ENCODE data around the gene DGKH.

DGKH gene

GRCh38 chr13:42229287-42229686 is 180.8 kb downstream of the DGKH start:
- H3K9ac ChIP-seq (ENCODE audit: low read depth, low read length, poor library complexity): no peak overlapping the region
- H2BK5ac ChIP-seq (ENCODE audit: low read length): no peak overlapping the region
- H3K14ac ChIP-seq (ENCODE audit: low read length): no peak overlapping the region
- H3K4me3 ChIP-seq (ENCODE audit: low read length in 2 of 2): no peak overlapping the region
- H4K8ac ChIP-seq (ENCODE audit: low read depth, low read length): no peak overlapping the region
- no peak overlapping the region for H4K91ac ChIP-seq (ENCODE audit: low read depth, low read length, poor library complexity)
- no peak overlapping the region for H2AFZ ChIP-seq (ENCODE audit: low read length)
- no peaks in the 10 kb centered on the region for H3K4me1 ChIP-seq (ENCODE audit: control insufficient read depth in 2 of 2, insufficient read depth in 1 of 2, low read depth in 1 of 2, low read length in 2 of 2)
- H3K4ac ChIP-seq (ENCODE audit: low read length): no peak overlapping the region
- peaks cover 0 to 38% of the 10 kb centered on the region in 2 donors for H3K36me3 ChIP-seq (replicated peaks in 1 of 2; ENCODE audit: control insufficient read depth in 2 of 2, insufficient read depth in 2 of 2, low read length in 2 of 2)
- H3K4me2 ChIP-seq (ENCODE audit: insufficient read depth, low read length, poor library complexity, severe bottlenecking): no peak overlapping the region
- DNase-seq (ENCODE audit: low spot score): no peak
- no peaks in the 10 kb centered on the region for H3K79me1 ChIP-seq (ENCODE audit: low read depth, low read length)
- H3K18ac ChIP-seq (ENCODE audit: low read length): no peak overlapping the region
- no peaks in the 10 kb centered on the region for H3K9me3 ChIP-seq (replicated peaks in 1 of 2; ENCODE audit: control insufficient read depth in 2 of 2, insufficient read depth in 1 of 2, low read depth in 1 of 2, low read length in 2 of 2)
- no peak overlapping the region for H2BK120ac ChIP-seq (ENCODE audit: low read depth, low read length)
- no peak overlapping the region for H3K27ac ChIP-seq (replicated peaks; ENCODE audit: low read length)
- WGBS, 2 donors (ENCODE audit: extremely low coverage in 2 of 2, insufficient read length in 2 of 2, insufficient replicate concordance in 1 of 2): no CpG with 5 or more reads among the region's 3 CpGs
- no peak overlapping the region for H2BK15ac ChIP-seq (ENCODE audit: low read length)
- H2AK5ac ChIP-seq (ENCODE audit: low read depth, low read length): no peak overlapping the region
- H3K27me3 ChIP-seq (ENCODE audit: control insufficient read depth in 3 of 3, insufficient read depth in 3 of 3, low read depth in 1 of 3, low read length in 3 of 3): no peaks in the 10 kb centered on the region
- no peak overlapping the region for H3K23ac ChIP-seq (ENCODE audit: low read depth, low read length, poor library complexity)
- H2BK12ac ChIP-seq (ENCODE audit: low read length): no peak overlapping the region

DNA sequence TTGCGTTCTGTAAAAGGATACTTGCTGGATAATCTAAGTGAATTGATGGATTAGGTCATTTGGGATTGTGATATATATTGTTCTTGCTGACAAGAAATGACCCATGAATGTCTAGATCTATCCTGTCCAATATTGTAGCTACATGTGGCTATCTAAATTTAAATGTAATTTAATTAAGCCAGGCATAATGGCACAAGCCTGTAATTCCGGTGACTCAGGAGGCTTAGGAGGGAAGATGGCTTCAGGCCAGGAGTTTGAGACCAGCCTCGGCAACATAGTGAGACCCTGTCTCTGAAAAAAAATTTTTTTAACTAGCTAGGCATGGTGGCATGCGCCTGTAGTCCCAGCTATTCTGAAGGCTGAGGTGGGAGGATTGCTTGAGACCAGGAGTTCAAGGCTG is 184.2 kb downstream of the DGKH start:
- no peak overlapping the region for H4K91ac ChIP-seq (ENCODE audit: low read depth, low read length, poor library complexity)
- no peaks in the 10 kb centered on the region for H3K9me3 ChIP-seq (replicated peaks in 1 of 2; ENCODE audit: control insufficient read depth in 2 of 2, insufficient read depth in 1 of 2, low read depth in 1 of 2, low read length in 2 of 2)
- H3K4me3 ChIP-seq (ENCODE audit: low read length in 2 of 2): no peak overlapping the region
- no peaks in the 10 kb centered on the region for H3K79me1 ChIP-seq (ENCODE audit: low read depth, low read length)
- H3K9ac ChIP-seq (ENCODE audit: low read depth, low read length, poor library complexity): no peak overlapping the region
- H3K4ac ChIP-seq (ENCODE audit: low read length): no peak overlapping the region
- no peak for DNase-seq (ENCODE audit: low spot score)
- H3K36me3 ChIP-seq (replicated peaks in 1 of 2; ENCODE audit: control insufficient read depth in 2 of 2, insufficient read depth in 2 of 2, low read length in 2 of 2): peaks cover 0 to 23% of the 10 kb centered on the region in 2 donors
- H3K4me1 ChIP-seq (ENCODE audit: control insufficient read depth in 2 of 2, insufficient read depth in 1 of 2, low read depth in 1 of 2, low read length in 2 of 2): no peaks in the 10 kb centered on the region
- H2BK15ac ChIP-seq (ENCODE audit: low read length): no peak overlapping the region
- no peak overlapping the region for H3K4me2 ChIP-seq (ENCODE audit: insufficient read depth, low read length, poor library complexity, severe bottlenecking)
- H2AK5ac ChIP-seq (ENCODE audit: low read depth, low read length): no peak overlapping the region
- H4K8ac ChIP-seq (ENCODE audit: low read depth, low read length): no peak overlapping the region
- no peak overlapping the region for H2BK5ac ChIP-seq (ENCODE audit: low read length)
- H2BK12ac ChIP-seq (ENCODE audit: low read length): no peak overlapping the region
- H3K14ac ChIP-seq (ENCODE audit: low read length): no peak overlapping the region
- no peak overlapping the region for H3K27ac ChIP-seq (replicated peaks; ENCODE audit: low read length)
- no peak overlapping the region for H2BK120ac ChIP-seq (ENCODE audit: low read depth, low read length)
- no peak overlapping the region for H2AFZ ChIP-seq (ENCODE audit: low read length)
- H3K23ac ChIP-seq (ENCODE audit: low read depth, low read length, poor library complexity): no peak overlapping the region
- no peaks in the 10 kb centered on the region for H3K27me3 ChIP-seq (ENCODE audit: control insufficient read depth in 3 of 3, insufficient read depth in 3 of 3, low read depth in 1 of 3, low read length in 3 of 3)
- H3K18ac ChIP-seq (ENCODE audit: low read length): no peak overlapping the region
- WGBS, 2 donors (ENCODE audit: extremely low coverage in 2 of 2, insufficient read length in 2 of 2, insufficient replicate concordance in 1 of 2): no CpG with 5 or more reads among the region's 4 CpGs

GRCh38 chr13:42233726-42234125 is 185.3 kb downstream of the DGKH start:
- Histone ChIP-seq H2BK120ac (ENCODE audit: low read depth, low read length) (no peak overlapping the region), H3K18ac (ENCODE audit: low read length) (no peak overlapping the region), H3K4me2 (ENCODE audit: insufficient read depth, low read length, poor library complexity, severe bottlenecking) (no peak overlapping the region), H3K14ac (ENCODE audit: low read length) (no peak overlapping the region), H3K27me3 (ENCODE audit: control insufficient read depth in 3 of 3, insufficient read depth in 3 of 3, low read depth in 1 of 3, low read length in 3 of 3) (no peaks in the 10 kb centered on the region), H3K4me1 (ENCODE audit: control insufficient read depth in 2 of 2, insufficient read depth in 1 of 2, low read depth in 1 of 2, low read length in 2 of 2) (no peaks in the 10 kb centered on the region), H4K91ac (ENCODE audit: low read depth, low read length, poor library complexity) (no peak overlapping the region), H2BK15ac (ENCODE audit: low read length) (no peak overlapping the region), H3K27ac (replicated peaks; ENCODE audit: low read length) (no peak overlapping the region), H2AK5ac (ENCODE audit: low read depth, low read length) (no peak overlapping the region), H2BK5ac (ENCODE audit: low read length) (no peak overlapping the region), H3K79me1 (ENCODE audit: low read depth, low read length) (no peaks in the 10 kb centered on the region), H3K36me3 (replicated peaks in 1 of 2; ENCODE audit: control insufficient read depth in 2 of 2, insufficient read depth in 2 of 2, low read length in 2 of 2) (peaks cover 0 to 23% of the 10 kb centered on the region in 2 donors), H2BK12ac (ENCODE audit: low read length) (no peak overlapping the region), H3K4ac (ENCODE audit: low read length) (no peak overlapping the region), H3K9ac (ENCODE audit: low read depth, low read length, poor library complexity) (no peak overlapping the region), H3K4me3 (ENCODE audit: low read length in 2 of 2) (no peak overlapping the region), H2AFZ (ENCODE audit: low read length) (no peak overlapping the region), H3K23ac (ENCODE audit: low read depth, low read length, poor library complexity) (no peak overlapping the region), H3K9me3 (replicated peaks in 1 of 2; ENCODE audit: control insufficient read depth in 2 of 2, insufficient read depth in 1 of 2, low read depth in 1 of 2, low read length in 2 of 2) (no peaks in the 10 kb centered on the region), H4K8ac (ENCODE audit: low read depth, low read length) (no peak overlapping the region)
- no CpG with 5 or more reads among the region's 1 CpG for WGBS, 2 donors (ENCODE audit: extremely low coverage in 2 of 2, insufficient read length in 2 of 2, insufficient replicate concordance in 1 of 2)
- no peak for DNase-seq (ENCODE audit: low spot score)

GRCh38 chr13:42239161-42239560 is 190.7 kb downstream of the DGKH start:
- Histone ChIP-seq H3K4me2 (ENCODE audit: insufficient read depth, low read length, poor library complexity, severe bottlenecking) (no peak overlapping the region), H3K23ac (ENCODE audit: low read depth, low read length, poor library complexity) (no peak overlapping the region), H3K79me1 (ENCODE audit: low read depth, low read length) (no peaks in the 10 kb centered on the region), H2AFZ (ENCODE audit: low read length) (no peak overlapping the region), H2AK5ac (ENCODE audit: low read depth, low read length) (no peak overlapping the region), H2BK15ac (ENCODE audit: low read length) (no peak overlapping the region), H2BK120ac (ENCODE audit: low read depth, low read length) (no peak overlapping the region), H3K4me1 (ENCODE audit: control insufficient read depth in 2 of 2, insufficient read depth in 1 of 2, low read depth in 1 of 2, low read length in 2 of 2) (peaks cover 0 to 5% of the 10 kb centered on the region in 2 donors), H2BK5ac (ENCODE audit: low read length) (no peak overlapping the region), H3K27ac (replicated peaks; ENCODE audit: low read length) (no peak overlapping the region), H4K91ac (ENCODE audit: low read depth, low read length, poor library complexity) (no peak overlapping the region), H3K9ac (ENCODE audit: low read depth, low read length, poor library complexity) (no peak overlapping the region), H3K4ac (ENCODE audit: low read length) (no peak overlapping the region), H3K36me3 (replicated peaks in 1 of 2; ENCODE audit: control insufficient read depth in 2 of 2, insufficient read depth in 2 of 2, low read length in 2 of 2) (no peaks in the 10 kb centered on the region), H3K27me3 (ENCODE audit: control insufficient read depth in 3 of 3, insufficient read depth in 3 of 3, low read depth in 1 of 3, low read length in 3 of 3) (no peaks in the 10 kb centered on the region), H3K4me3 (ENCODE audit: low read length in 2 of 2) (no peak overlapping the region), H4K8ac (ENCODE audit: low read depth, low read length) (no peak overlapping the region), H2BK12ac (ENCODE audit: low read length) (no peak overlapping the region), H3K9me3 (replicated peaks in 1 of 2; ENCODE audit: control insufficient read depth in 2 of 2, insufficient read depth in 1 of 2, low read depth in 1 of 2, low read length in 2 of 2) (no peaks in the 10 kb centered on the region), H3K14ac (ENCODE audit: low read length) (no peak overlapping the region), H3K18ac (ENCODE audit: low read length) (no peak overlapping the region)
- WGBS, 2 donors (ENCODE audit: extremely low coverage in 2 of 2, insufficient read length in 2 of 2, insufficient replicate concordance in 1 of 2): no CpG with 5 or more reads among the region's 1 CpG
- no peak for DNase-seq (ENCODE audit: low spot score)

Measured in neuronal stem cell (in vitro differentiated cells).